Esophagus squamous epithelium (tissue), 5 donors: ENCODE results near the gene UMAD1. TPM values are rescaled to one million over a fixed set of nuclear protein-coding genes. Genes with fewer than 3 reads are reported as not detected.
A peak's percentile ranks its signal among the peaks of the same experiment; 100 is the strongest.

Source experiments
- DNase-seq: peaks from one replicate; lab custom pipeline; 2025; lab: John Stamatoyannopoulos, UW
- H3K27ac ChIP-seq, 4 donors: fragments of 200-600 bp; sonication (generic); one replicate each; pipeline ENCODE4 v1.5.1; 2016 to 2019; ENCODE audit warnings: mild to moderate bottlenecking in 1 of 4
- H3K27me3 ChIP-seq, 4 donors: fragments of 200-600 bp; sonication (generic); 1 replicate in 3 of 4; 2 replicates in 1 of 4; pipeline versions ENCODE4 v1.5.1 to v1.6.0; 2017 to 2021; ENCODE audit warnings: antibody characterized with exemption in 1 of 4
- H3K36me3 ChIP-seq, 3 donors: fragments of 200-600 bp; sonication (generic); one replicate each; pipeline ENCODE4 v1.5.1; 2016 to 2019
- H3K4me1 ChIP-seq, 3 donors: fragments of 200-600 bp; sonication (generic); one replicate each; pipeline ENCODE4 v1.5.1; 2017 to 2019
- H3K4me3 ChIP-seq, 4 donors: fragments of 200-600 bp; sonication (generic); 1 replicate in 3 of 4; 2 replicates in 1 of 4; pipeline ENCODE4 v1.5.1; 2016 to 2019; ENCODE audit warnings: mild to moderate bottlenecking in 2 of 4, moderate library complexity in 1 of 4
- H3K9me3 ChIP-seq, 3 donors: fragments of 200-600 bp; sonication (generic); one replicate each; pipeline ENCODE4 v1.5.1; 2016 to 2019
- POLR2A ChIP-seq, 4 donors: fragments of 450-650 bp; IDR thresholded peaks; one replicate each; pipeline ENCODE4 v1.6.1; 2017; ENCODE audit warnings: antibody characterized with exemption in 4 of 4, mild to moderate bottlenecking in 4 of 4, moderate library complexity in 3 of 4
- WGBS, 2 donors: methylation state at CpG; one replicate each; pipeline ENCODE4 v1.1.5; 2018; 5-methylcytosine and 5-hydroxymethylcytosine counted together
- intact Hi-C: fragments of 100-400 bp; cut with DNase I; formaldehyde crosslinking; loops from one replicate; pipeline ENCODE4 v1.15.0; 2022
- total RNA-seq, 4 donors: library from RNA; depleted of rRNA; stranded (reverse); fragments of >200 nt; gene quantifications; one replicate each; pipeline ENCODE4 v1.1.0, GENCODE V29; 2016
- TF ChIP-seq, protein P1 (sequence below), 6 experiments: fragments of 450-650 bp in 4 of 6; fragments of 200-600 bp in 2 of 6; sonication (generic) in 2 of 6; IDR thresholded peaks; one replicate each; pipeline ENCODE4 v1.5.1; 2016 to 2019; ENCODE audit warnings: antibody characterized with exemption in 6 of 6, mild to moderate bottlenecking in 4 of 6, moderate library complexity in 4 of 6
- donor health status: DM: yes; HTN: yes; CAD: no.

Gene UMAD1
- total RNA-seq, 4 donors from 2014 or later, result 2.5 to 7.6 (median 6.3) TPM

GRCh38 chr7:7761340-7761973 lies 120.9 kb downstream of the UMAD1 start:
- H3K9me3 ChIP-seq, result no peaks in the 10 kb centered on the region
- no peaks in the 10 kb centered on the region for H3K36me3 ChIP-seq
- no peaks in the 10 kb centered on the region for H3K27me3 ChIP-seq
- DNase-seq, result no peak
- intact Hi-C loops, result no loop called here
- TF ChIP-seq POLR2A (IDR thresholded peaks at IDR 0.05), result no peak
- TF ChIP-seq, protein P1, sequence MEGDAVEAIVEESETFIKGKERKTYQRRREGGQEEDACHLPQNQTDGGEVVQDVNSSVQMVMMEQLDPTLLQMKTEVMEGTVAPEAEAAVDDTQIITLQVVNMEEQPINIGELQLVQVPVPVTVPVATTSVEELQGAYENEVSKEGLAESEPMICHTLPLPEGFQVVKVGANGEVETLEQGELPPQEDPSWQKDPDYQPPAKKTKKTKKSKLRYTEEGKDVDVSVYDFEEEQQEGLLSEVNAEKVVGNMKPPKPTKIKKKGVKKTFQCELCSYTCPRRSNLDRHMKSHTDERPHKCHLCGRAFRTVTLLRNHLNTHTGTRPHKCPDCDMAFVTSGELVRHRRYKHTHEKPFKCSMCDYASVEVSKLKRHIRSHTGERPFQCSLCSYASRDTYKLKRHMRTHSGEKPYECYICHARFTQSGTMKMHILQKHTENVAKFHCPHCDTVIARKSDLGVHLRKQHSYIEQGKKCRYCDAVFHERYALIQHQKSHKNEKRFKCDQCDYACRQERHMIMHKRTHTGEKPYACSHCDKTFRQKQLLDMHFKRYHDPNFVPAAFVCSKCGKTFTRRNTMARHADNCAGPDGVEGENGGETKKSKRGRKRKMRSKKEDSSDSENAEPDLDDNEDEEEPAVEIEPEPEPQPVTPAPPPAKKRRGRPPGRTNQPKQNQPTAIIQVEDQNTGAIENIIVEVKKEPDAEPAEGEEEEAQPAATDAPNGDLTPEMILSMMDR (IDR thresholded peaks at IDR 0.05), result peak in 5 of 6 experiments; percentile 19 to 63 (median 34)
- H3K27ac ChIP-seq, result peak overlapping the region; percentile 67 to 88 (median 78)
- 18 to 19% methylated on average over 5 of the region's 5 CpGs for WGBS, 2 donors
- H3K4me3 ChIP-seq, result peak overlapping the region; percentile 26 to 62 (median 48)
- peaks cover 0 to 52% (median 5%) of the 10 kb centered on the region in 3 donors for H3K4me1 ChIP-seq

GRCh38 chr7:7761974-7762779 lies 121.6 kb downstream of the UMAD1 start:
- H3K27me3 ChIP-seq, result no peaks in the 10 kb centered on the region
- intact Hi-C loops, result no loop called here
- no peak for TF ChIP-seq POLR2A (IDR thresholded peaks at IDR 0.05)
- TF ChIP-seq, protein P1 (IDR thresholded peaks at IDR 0.05), result no peak
- 4 to 6% methylated on average over 9 of the region's 9 CpGs for WGBS, 2 donors
- H3K27ac ChIP-seq, result peak overlapping the region; percentile 67 to 88 (median 78)
- H3K4me3 ChIP-seq, result peak overlapping the region; percentile 26 to 62 (median 48)
- H3K36me3 ChIP-seq, result no peaks in the 10 kb centered on the region
- no peaks in the 10 kb centered on the region for H3K9me3 ChIP-seq
- H3K4me1 ChIP-seq, result peaks cover 0 to 59% (median 5%) of the 10 kb centered on the region in 3 donors
- DNase-seq, result no peak

DNA sequence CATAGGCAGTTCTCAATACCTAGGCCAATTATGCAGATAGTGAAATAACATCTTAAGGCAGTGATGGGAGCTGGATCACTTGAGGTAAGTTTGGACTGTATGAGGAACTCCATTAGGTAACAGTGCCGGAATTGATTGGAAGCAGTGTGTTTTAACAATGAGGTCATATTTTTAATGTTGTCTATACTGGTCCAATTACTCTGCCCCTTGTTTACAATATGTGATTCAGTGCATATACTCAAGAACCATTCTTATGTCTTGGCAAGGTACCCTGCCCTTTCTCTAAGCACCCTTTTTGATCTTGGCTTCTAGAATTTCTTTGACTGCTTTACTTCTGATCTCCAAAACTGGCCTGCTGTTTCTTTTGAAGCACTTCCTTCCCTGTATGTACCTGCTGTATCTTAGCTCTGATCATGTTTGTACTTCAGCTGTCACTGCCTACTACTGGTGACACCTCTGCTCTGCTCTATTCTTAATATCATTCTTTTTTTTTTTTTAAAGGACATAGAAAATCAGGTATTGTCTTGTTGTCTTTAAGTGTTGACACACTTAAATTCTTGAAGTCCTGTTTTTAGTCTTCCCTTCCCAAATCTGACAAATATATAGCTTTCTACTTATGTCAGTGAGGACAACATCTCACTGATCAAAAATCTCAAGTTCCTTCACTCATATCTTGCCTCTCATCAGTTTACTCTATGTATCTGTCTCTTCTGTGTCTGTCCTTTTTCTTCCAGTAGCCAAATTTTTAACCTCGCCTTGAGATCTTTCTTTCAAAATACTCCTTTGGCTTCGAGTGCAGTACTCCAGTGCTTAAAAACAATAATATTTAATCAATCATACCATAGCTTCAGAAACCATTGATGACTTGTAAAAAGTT lies 124.2 kb downstream of the UMAD1 start:
- Histone ChIP-seq H3K4me3 (no peak overlapping the region), H3K27ac (no peak overlapping the region), H3K27me3 (no peaks in the 10 kb centered on the region), H3K4me1 (peaks cover 0 to 66% (median 5%) of the 10 kb centered on the region in 3 donors), H3K36me3 (no peaks in the 10 kb centered on the region), H3K9me3 (no peaks in the 10 kb centered on the region)
- 79 to 81% methylated on average over 3 of the region's 3 CpGs for WGBS, 2 donors
- DNase-seq, result no peak
- intact Hi-C loops, result no loop called here
- TF ChIP-seq, protein P1 (IDR thresholded peaks at IDR 0.05), result no peak
- TF ChIP-seq POLR2A (IDR thresholded peaks at IDR 0.05), result no peak

DNA sequence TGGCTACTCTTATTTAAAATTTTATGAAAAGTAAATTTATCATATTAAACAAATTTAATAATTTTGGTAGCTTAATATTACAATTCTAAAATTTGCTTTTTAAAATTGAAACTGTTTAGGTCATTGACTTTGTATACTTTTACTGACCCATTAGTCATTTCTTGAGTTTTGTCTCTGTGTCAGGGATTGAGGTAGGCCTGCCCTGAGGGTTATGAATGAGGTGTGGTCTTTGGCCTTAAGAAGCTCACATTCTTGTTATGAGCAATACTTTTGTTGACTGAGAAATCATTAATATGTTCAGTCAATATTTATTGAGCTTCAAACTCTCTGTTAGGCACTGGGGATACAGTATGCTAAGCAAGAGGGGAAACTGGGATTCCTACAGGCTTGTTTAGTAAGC lies 124.9 kb downstream of the UMAD1 start:
- intact Hi-C loops, result no loop called here
- no peaks in the 10 kb centered on the region for H3K27me3 ChIP-seq
- H3K4me3 ChIP-seq, result no peak overlapping the region
- no peak for TF ChIP-seq POLR2A (IDR thresholded peaks at IDR 0.05)
- TF ChIP-seq, protein P1 (IDR thresholded peaks at IDR 0.05), result no peak
- no peak for DNase-seq
- H3K9me3 ChIP-seq, result no peaks in the 10 kb centered on the region
- no peaks in the 10 kb centered on the region for H3K36me3 ChIP-seq
- H3K27ac ChIP-seq, result no peak overlapping the region
- H3K4me1 ChIP-seq, result peaks cover 0 to 66% (median 5%) of the 10 kb centered on the region in 3 donors
